Ishikawa (cell line): ENCODE data around the gene SLC16A12.

Experiments used
- CEBPB ChIP-seq: IDR thresholded peaks from 2 replicates; pipeline ENCODE4 v1.6.1; 2012
- EGR1 ChIP-seq: IDR thresholded peaks from 2 replicates; pipeline ENCODE4 v1.6.1; 2012
- EP300 ChIP-seq: IDR thresholded peaks from 2 replicates; pipeline ENCODE4 v1.6.1; 2012; ENCODE audit warnings: borderline replicate concordance
- FOXM1 ChIP-seq: IDR thresholded peaks from 2 replicates; pipeline ENCODE4 v1.6.1; 2012; ENCODE audit warnings: low read depth, borderline replicate concordance
- MAX ChIP-seq: IDR thresholded peaks from 2 replicates; pipeline ENCODE4 v1.6.1; 2012
- RAD21 ChIP-seq: IDR thresholded peaks from 2 replicates; pipeline ENCODE4 v1.6.1; 2012; ENCODE audit warnings: low read depth
- REST ChIP-seq: IDR thresholded peaks from 2 replicates; pipeline ENCODE4 v1.6.1; 2012; ENCODE audit warnings: low read depth, mild to moderate bottlenecking
- TAF1 ChIP-seq: IDR thresholded peaks from 2 replicates; pipeline ENCODE4 v1.6.1; 2012; ENCODE audit warnings: low read depth, mild to moderate bottlenecking
- YY1 ChIP-seq: IDR thresholded peaks from 2 replicates; pipeline ENCODE4 v1.6.1; 2012; ENCODE audit warnings: low read depth

- TF ChIP-seq MAX (no peak), RAD21 (no peak), EP300 (no peak), FOXM1 (no peak), EGR1 (no peak), REST (no peak), YY1 (no peak), TAF1 (no peak), CEBPB (no peak)
Observed at GRCh38 chr10:89490596-89491335, 44.6 kb downstream of the SLC16A12 start.
